ENCODE measurements around the gene ZFR. TPM values are rescaled to one million over a fixed set of nuclear protein-coding genes. Genes with fewer than 3 reads are reported as not detected.

Gene ZFR
- total RNA-seq, 2 donors from 2014 or later, result 65.7 to 66.0 TPM

- H3K27me3 ChIP-seq, result no peaks in the 10 kb centered on the region
- no peaks in the 10 kb centered on the region for H3K36me3 ChIP-seq
- DNase-seq (ENCODE audit: low spot score), result no peak
- H3K27ac ChIP-seq, result no peak overlapping the region
- no peak overlapping the region for H3K4me3 ChIP-seq
- H3K9me3 ChIP-seq, result peaks cover 0 to 13% of the 10 kb centered on the region in 2 donors
- no peaks in the 10 kb centered on the region for H3K4me1 ChIP-seq
- TF ChIP-seq CTCF (IDR thresholded peaks at IDR 0.05), result no peak
Measured at GRCh38 chr5:32339198-32339597, 105.3 kb downstream of the ZFR start.

- Histone ChIP-seq H3K27me3 (no peaks in the 10 kb centered on the region), H3K27ac (no peak overlapping the region), H3K36me3 (no peaks in the 10 kb centered on the region), H3K4me3 (no peak overlapping the region), H3K9me3 (no peaks in the 10 kb centered on the region), H3K4me1 (peaks cover 0 to 6% of the 10 kb centered on the region in 2 donors)
- no peak for TF ChIP-seq CTCF (IDR thresholded peaks at IDR 0.05)
- DNase-seq (ENCODE audit: low spot score), result no peak
Measured at GRCh38 chr5:32332966-32333365, 111.6 kb downstream of the ZFR start.

- no peak overlapping the region for H3K27ac ChIP-seq
- no peak for DNase-seq (ENCODE audit: low spot score)
- no peak for TF ChIP-seq CTCF (IDR thresholded peaks at IDR 0.05)
- H3K9me3 ChIP-seq, result no peaks in the 10 kb centered on the region
- H3K4me1 ChIP-seq, result peaks cover 0 to 6% of the 10 kb centered on the region in 2 donors
- no peaks in the 10 kb centered on the region for H3K36me3 ChIP-seq
- no peak overlapping the region for H3K4me3 ChIP-seq
- H3K27me3 ChIP-seq, result no peaks in the 10 kb centered on the region
Measured at GRCh38 chr5:32332361-32332760, 112.2 kb downstream of the ZFR start.

GRCh38 chr5:32331935-32332274, 112.6 kb downstream of the ZFR start:
- Histone ChIP-seq H3K4me1 (peaks cover 0 to 6% of the 10 kb centered on the region in 2 donors), H3K4me3 (no peak overlapping the region), H3K36me3 (no peaks in the 10 kb centered on the region), H3K27ac (no peak overlapping the region), H3K27me3 (no peaks in the 10 kb centered on the region), H3K9me3 (no peaks in the 10 kb centered on the region)
- TF ChIP-seq CTCF (IDR thresholded peaks at IDR 0.05), result no peak
- no peak for DNase-seq (ENCODE audit: low spot score)

GRCh38 chr5:32331217-32331934, 113.2 kb downstream of the ZFR start:
- DNase-seq (ENCODE audit: low spot score), result no peak
- TF ChIP-seq CTCF (IDR thresholded peaks at IDR 0.05), result no peak
- Histone ChIP-seq H3K4me1 (peaks cover 0 to 6% of the 10 kb centered on the region in 2 donors), H3K36me3 (no peaks in the 10 kb centered on the region), H3K27me3 (no peaks in the 10 kb centered on the region), H3K4me3 (no peak overlapping the region), H3K9me3 (no peaks in the 10 kb centered on the region), H3K27ac (no peak overlapping the region)
